ENCODE measurements around the gene ALK.

The ALK gene

DNA sequence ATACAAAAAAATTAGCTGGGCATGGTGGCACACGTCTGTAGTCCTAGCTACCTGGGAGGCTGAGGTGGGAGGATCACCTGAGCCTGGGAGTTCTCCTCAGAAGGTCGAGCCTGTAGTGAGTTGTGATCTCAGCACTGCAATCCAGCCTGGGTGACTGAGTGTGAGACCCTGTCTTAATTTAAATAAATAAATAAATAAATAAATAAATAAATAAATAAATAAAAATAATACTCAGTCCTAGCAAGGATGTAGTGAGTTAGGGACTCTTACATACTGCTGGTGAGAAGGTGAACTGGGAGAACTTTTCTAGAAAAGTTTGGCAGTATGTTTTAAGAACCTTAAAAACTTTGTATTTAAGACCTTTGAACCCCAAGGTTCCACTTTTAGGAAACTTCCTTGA is 576.1 kb downstream of the ALK start:
- Histone ChIP-seq H3K36me3 (no peaks in the 10 kb centered on the region), H3K9me3 (no peaks in the 10 kb centered on the region), H3K4me1 (ENCODE audit: control insufficient read depth in 1 of 2, insufficient read depth in 1 of 2, low read depth in 1 of 2, low read length in 1 of 2) (no peaks in the 10 kb centered on the region), H3K4me3 (ENCODE audit: low read depth in 1 of 2, low read length in 1 of 2) (no peak overlapping the region), H3K27ac (no peak overlapping the region), H3K27me3 (no peaks in the 10 kb centered on the region)
- no peak for TF ChIP-seq CTCF (IDR thresholded peaks at IDR 0.05)

GRCh38 chr2:29343830-29344229 is 577.6 kb downstream of the ALK start:
- no peak for TF ChIP-seq CTCF (IDR thresholded peaks at IDR 0.05)
- H3K9me3 ChIP-seq: no peaks in the 10 kb centered on the region
- H3K27me3 ChIP-seq: no peaks in the 10 kb centered on the region

GRCh38 chr2:29336341-29337241 is 584.8 kb downstream of the ALK start:
- no peak overlapping the region for H3K4me3 ChIP-seq (ENCODE audit: low read depth in 1 of 2, low read length in 1 of 2)
- no peaks in the 10 kb centered on the region for H3K27me3 ChIP-seq
- H3K4me1 ChIP-seq (ENCODE audit: control insufficient read depth in 1 of 2, insufficient read depth in 1 of 2, low read depth in 1 of 2, low read length in 1 of 2): no peaks in the 10 kb centered on the region
- no peak for TF ChIP-seq CTCF (IDR thresholded peaks at IDR 0.05)
- H3K27ac ChIP-seq: no peak overlapping the region
- H3K36me3 ChIP-seq: no peaks in the 10 kb centered on the region
- H3K9me3 ChIP-seq: no peaks in the 10 kb centered on the region

More at GRCh38 chr2:29343830-29344229, 577.6 kb downstream of the ALK start:
- H3K36me3 ChIP-seq: no peaks in the 10 kb centered on the region
- H3K4me1 ChIP-seq (ENCODE audit: control insufficient read depth in 1 of 2, insufficient read depth in 1 of 2, low read depth in 1 of 2, low read length in 1 of 2): no peaks in the 10 kb centered on the region
- no peak overlapping the region for H3K27ac ChIP-seq
- no peak overlapping the region for H3K4me3 ChIP-seq (ENCODE audit: low read depth in 1 of 2, low read length in 1 of 2)

DNA sequence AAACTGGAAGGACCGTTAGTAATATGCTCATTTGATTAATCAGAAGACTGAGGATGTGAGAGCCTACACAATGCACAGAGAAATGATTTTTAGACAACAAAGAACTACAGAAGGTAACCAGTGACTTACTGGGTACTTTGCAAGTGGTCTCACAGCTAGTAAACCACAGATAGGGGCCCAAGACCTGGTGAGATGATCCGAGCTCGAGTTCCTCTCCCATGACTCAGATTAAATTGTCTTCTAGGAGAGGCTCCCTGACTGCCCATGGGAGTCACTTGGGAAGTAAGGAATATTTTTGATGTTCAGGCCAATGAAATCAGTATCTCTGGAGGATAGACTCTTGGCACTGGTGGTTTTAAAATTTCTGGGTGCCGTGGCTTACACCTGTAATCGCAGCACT is 586.0 kb downstream of the ALK start:
- Histone ChIP-seq H3K9me3 (no peaks in the 10 kb centered on the region), H3K27ac (no peak overlapping the region), H3K4me1 (ENCODE audit: control insufficient read depth in 1 of 2, insufficient read depth in 1 of 2, low read depth in 1 of 2, low read length in 1 of 2) (no peaks in the 10 kb centered on the region), H3K27me3 (no peaks in the 10 kb centered on the region), H3K4me3 (ENCODE audit: low read depth in 1 of 2, low read length in 1 of 2) (no peak overlapping the region), H3K36me3 (no peaks in the 10 kb centered on the region)
- no peak for TF ChIP-seq CTCF (IDR thresholded peaks at IDR 0.05)

DNA sequence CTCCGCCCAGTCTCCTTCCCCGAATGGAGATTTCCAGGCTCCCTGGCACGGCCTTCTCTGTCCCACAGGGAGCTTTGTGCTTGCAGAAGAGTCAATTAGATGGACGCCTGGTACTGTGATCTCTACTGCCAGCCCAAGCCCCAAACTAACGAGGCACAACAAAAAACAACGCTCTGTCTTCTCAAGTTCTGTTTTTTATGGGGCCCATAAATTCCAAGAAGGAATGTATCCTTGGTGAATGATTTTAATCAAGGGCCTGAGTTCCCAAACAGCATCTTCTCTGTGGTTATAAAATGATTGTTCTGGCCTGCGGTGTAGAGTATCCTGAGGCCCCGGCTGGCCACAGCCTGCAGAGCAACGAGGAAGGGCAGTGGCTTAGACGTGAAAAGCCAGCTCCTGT is 586.7 kb downstream of the ALK start:
- Histone ChIP-seq H3K4me3 (ENCODE audit: low read depth in 1 of 2, low read length in 1 of 2) (no peak overlapping the region), H3K27me3 (no peaks in the 10 kb centered on the region), H3K4me1 (ENCODE audit: control insufficient read depth in 1 of 2, insufficient read depth in 1 of 2, low read depth in 1 of 2, low read length in 1 of 2) (no peaks in the 10 kb centered on the region), H3K27ac (no peak overlapping the region), H3K36me3 (no peaks in the 10 kb centered on the region), H3K9me3 (no peaks in the 10 kb centered on the region)
- no peak for TF ChIP-seq CTCF (IDR thresholded peaks at IDR 0.05)
